ENCODE results near the gene COPS4.

DNA sequence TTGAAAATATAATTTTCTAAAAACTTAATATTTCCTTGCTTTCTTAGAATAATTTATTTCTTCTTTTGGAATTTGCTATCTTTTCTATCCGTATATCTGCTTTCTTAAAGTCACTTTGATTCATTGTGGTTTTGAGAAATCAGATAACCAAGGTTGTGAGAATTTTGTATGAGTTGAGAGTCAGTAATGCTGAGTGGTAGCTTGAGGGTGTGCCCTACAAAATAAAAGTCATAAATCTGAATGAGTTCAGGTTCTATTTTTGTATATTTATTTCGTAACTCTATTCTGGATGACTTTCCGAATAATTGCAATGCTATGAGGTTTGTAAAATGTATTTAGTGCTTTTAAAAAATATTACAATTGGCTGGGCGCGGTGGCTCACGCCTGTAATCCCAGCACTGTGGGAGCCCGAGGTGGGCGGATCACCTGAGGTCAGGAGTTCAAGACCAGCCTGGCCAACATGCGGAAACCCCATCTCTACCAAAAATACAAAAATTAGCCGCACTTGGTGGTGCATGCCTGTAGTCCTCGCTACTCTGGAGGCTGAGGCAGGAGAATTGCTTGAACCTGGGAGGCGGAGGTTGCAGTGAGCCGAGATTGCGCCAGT lies 8.9 kb downstream of the COPS4 start:
- TF ChIP-seq, protein P1, sequence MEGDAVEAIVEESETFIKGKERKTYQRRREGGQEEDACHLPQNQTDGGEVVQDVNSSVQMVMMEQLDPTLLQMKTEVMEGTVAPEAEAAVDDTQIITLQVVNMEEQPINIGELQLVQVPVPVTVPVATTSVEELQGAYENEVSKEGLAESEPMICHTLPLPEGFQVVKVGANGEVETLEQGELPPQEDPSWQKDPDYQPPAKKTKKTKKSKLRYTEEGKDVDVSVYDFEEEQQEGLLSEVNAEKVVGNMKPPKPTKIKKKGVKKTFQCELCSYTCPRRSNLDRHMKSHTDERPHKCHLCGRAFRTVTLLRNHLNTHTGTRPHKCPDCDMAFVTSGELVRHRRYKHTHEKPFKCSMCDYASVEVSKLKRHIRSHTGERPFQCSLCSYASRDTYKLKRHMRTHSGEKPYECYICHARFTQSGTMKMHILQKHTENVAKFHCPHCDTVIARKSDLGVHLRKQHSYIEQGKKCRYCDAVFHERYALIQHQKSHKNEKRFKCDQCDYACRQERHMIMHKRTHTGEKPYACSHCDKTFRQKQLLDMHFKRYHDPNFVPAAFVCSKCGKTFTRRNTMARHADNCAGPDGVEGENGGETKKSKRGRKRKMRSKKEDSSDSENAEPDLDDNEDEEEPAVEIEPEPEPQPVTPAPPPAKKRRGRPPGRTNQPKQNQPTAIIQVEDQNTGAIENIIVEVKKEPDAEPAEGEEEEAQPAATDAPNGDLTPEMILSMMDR (conservative IDR thresholded peaks at IDR 0.05; ENCODE audit: low read depth, low read length), result no peak
- no peak for TF ChIP-seq EZH2phosphoT487 (IDR thresholded peaks at IDR 0.05; ENCODE audit: borderline replicate concordance, low read length)
